OCI-LY7 (cell line): ENCODE data around the gene MYBPC3.

Experiments
- CTCF ChIP-seq: fragments of 200-600 bp; sonication (generic); conservative IDR thresholded peaks from 2 replicates; pipeline ENCODE4 v1.5.1; 2014; ENCODE audit warnings: mild to moderate bottlenecking, antibody characterized with exemption, low read length, moderate library complexity, mixed read lengths
- EZH2phosphoT487 ChIP-seq: fragments of 200-600 bp; sonication (generic); IDR thresholded peaks from 2 replicates; pipeline ENCODE4 v1.6.1; 2018; ENCODE audit warnings: low read depth, borderline replicate concordance, mild to moderate bottlenecking, mixed run types, antibody characterized with exemption, low read length, moderate library complexity, mixed read lengths

DNA sequence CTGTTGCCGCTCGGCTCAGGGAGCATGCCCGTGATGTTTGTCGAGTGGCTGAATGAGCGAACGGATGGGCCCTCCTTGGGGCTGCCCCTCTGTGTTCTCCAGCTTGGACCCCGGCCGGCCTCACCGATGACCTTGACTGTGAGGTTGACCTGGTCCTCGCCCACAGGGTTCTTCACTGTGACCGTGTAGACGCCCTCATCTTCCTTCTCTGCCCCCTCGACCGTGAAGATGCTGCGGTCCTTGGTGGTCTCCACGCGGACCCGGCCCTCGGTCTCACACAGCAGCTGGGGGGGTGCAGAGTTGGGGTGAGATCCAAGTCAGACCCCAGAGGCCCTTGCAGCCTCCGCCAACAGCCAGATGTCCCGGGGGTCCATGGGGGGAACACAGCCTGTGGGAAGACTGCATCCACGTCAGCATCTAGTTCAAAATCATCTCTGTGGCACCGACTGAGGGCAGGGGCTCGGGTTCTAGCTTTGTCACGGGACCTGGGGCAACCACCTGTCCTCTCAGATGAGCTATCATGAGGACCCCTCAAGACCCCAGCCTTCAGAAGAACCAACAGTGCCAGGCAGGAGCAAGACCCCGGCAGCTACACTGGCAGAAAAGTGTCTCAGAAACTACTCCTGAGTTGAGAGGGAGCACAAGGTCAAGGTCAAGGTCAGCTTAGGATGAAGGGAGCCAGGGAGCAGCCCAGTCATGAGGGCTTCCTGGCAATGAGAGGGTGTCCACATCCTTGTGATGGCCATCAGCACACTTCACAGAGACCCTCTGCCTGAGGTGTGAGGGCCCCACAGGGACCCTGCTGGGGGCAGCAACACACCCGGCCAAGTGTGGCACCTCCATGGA lies 13.9 kb downstream of the MYBPC3 start:
- no peak for TF ChIP-seq CTCF
- no peak for TF ChIP-seq EZH2phosphoT487
